Endometrial microvascular endothelial cells (primary cell): ENCODE data around the gene LITAF. TPM values are rescaled to one million over a fixed set of nuclear protein-coding genes. Genes with fewer than 3 reads are reported as not detected.
"Not testable (repeated sequence)": the region's sequence is repeated elsewhere in the genome, so short reads cannot be mapped to it uniquely, and the experiment has no call there.

Source experiments
- in situ Hi-C: cut with HindIII; loops from 2 replicates; pipeline ENCODE4 v1.10.0; 2017; ENCODE audit warnings: low sequenced_read_pairs, low pct_unique_long_range_greater_than_20kb; ENCODE audit errors: inconsistent ontology term
- total RNA-seq: library from RNA; depleted of rRNA; stranded (reverse); fragments of >200 nt; gene quantifications from one replicate; pipeline ENCODE4 v1.2.3, GENCODE V29; 2015; ENCODE audit errors: inconsistent ontology term

LITAF gene
- total RNA-seq, 1 donor from 2014 or later, result 10.2 TPM

DNA sequence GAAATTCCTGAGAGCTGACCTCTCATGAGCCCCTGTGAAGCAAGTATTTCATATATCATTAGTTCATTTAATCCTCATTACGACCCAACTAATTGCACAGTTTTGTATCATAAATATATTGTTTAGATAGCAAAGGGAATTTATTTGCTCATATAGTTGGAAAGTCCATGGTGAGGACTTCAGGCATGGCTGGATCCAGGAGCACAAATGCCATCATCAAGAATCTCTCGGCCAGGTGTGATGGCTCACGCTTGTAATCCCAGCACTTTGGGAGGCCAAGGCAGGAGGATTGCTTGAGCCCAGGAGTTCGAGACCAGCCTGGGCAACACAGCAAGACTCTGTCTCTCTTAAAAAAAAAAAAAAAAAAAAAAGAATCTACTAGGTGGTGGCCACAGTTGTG, 17.6 kb upstream of the LITAF start:
- in situ Hi-C loops, result not testable (repeated sequence)

DNA sequence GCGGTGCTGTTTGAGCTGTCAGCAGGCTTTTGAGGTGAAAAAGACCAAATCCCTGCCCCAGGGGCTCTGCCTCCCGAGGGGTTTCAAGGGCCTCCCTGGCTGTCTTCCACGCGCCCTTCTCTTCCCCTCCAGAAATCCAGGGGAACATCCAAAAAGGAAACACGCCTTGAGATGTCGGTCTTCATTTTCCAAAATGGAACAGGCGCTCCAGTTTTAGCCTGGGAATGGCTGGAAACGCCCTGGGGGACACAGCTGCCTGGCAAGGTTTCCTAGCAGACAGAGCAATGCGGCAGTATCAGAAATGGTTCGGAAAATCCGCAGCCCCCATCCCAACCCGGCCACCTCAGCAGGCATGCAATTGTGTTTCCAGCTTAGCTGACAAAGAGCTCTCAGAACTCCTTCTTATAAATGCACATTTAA, 16.6 kb upstream of the LITAF start:
- in situ Hi-C loops, result no loop called here

DNA sequence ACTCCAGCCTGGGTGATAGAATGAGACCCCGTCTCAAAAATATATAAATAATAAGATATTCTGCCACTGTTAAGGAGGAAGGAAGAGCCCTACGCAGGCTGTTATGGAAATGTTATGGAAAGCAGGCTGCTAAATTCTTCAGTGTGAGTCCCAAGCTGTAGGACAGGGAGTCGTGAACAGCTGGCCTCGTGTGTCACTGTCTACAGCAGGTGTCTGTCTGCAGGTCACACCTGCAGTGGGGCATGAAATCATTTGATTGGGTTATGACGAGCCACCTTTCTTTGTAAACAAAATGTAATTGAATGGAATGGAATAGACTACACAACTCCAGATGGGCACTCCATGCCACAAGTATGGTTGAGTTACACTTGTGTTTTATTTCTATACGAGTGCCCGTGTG, 15.6 kb upstream of the LITAF start:
- in situ Hi-C loops, result no loop called here

DNA sequence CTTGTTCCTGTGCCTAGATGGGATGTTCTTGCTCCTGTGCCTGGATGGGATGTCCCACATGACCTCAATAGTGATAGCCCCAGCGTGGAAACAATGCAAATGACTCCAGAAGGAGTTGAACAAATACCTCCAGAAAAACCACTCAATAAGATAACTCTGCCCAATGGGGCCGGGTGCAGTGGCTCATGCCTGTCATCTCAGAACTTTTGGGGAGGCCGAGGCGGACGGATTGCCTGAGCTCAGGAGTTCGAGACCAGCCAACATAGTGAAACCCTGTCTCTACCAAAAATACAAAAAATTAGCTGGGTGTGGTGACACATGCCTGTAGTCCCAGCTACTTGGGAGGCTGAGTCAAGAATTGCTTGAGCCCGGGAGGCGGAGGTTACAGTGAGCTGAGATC, 15.2 kb upstream of the LITAF start:
- in situ Hi-C loops, result no loop called here

DNA sequence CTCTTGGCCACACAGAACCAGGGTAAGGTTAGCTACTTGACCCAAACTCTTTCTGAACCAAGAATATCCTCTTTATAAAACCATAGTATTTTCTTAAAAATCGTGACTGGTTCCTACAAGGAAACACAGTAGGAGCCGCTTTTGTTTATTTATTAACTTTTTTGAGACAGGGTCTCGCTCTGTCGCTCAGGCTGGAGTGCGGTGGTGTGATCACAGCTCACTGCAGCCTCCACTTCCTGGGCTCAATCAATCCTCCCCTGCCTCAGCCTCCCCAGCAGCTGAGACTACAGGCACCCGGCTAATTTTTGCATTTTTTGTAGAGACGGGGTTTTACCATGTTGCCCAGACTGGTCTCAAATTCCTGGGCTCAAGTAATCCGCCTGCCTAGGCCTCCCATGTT, 14.7 kb upstream of the LITAF start:
- in situ Hi-C loops, result no loop called here

DNA sequence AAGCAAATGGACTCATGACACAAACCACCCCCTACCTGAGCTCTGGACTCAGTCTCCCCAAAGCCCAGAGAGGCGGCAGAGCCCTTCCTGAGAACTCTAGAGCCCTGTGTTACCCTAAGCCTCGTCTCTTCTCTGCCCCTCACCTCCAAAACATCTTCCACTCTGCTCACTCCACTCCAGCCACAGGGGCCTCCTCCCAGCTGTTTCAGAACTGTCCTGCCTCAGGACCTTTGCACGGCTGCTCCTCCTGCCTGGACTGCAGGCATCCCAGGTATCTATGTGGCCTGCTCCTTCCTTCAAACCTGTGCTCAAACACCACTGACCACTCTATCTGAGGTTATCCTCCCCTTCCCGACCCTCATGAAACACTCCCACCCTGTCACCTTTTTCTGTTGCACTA, 12.9 kb upstream of the LITAF start:
- in situ Hi-C loops, result no loop called here

DNA sequence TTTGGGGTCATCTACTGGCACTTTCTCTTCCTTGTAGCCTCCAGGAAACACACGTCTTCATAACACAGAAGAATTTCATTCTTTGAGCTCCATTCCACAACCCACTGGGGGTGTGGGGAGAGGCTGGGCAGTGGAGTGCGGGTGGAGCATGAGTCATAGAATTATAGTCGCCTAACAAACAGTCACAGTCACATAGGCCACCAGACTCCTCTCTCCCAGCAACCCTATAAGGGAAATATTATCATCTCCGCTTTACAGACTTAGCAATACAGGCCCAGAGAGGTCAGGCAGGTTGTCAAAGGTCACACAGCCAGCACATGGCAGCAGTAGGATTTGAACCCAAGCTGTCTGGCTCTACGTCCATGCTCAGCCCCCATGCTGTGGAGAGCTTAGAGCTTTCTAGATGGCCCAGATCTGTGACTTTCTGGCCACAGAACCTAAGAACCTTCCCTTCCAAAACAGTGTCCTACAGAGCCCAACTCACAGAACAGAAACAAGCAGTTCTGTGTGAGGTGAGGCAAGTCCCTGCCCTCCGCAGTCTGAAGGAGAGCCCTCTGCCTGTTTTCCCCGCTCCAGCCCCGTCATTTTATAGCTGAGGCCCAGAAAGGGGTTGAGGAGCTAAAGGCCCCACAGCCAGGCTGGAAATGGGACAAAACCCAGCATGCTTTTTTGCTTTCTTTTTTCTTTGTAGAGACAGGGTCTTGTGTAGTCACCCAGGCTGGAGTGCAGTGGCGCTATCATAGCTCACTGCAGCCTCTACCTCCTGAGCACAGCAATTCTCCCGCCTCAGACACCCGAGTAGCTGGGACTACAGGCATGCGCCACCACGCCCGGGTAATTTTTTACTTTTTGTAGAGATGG, 10.7 kb upstream of the LITAF start:
- in situ Hi-C loops, result no loop called here

DNA sequence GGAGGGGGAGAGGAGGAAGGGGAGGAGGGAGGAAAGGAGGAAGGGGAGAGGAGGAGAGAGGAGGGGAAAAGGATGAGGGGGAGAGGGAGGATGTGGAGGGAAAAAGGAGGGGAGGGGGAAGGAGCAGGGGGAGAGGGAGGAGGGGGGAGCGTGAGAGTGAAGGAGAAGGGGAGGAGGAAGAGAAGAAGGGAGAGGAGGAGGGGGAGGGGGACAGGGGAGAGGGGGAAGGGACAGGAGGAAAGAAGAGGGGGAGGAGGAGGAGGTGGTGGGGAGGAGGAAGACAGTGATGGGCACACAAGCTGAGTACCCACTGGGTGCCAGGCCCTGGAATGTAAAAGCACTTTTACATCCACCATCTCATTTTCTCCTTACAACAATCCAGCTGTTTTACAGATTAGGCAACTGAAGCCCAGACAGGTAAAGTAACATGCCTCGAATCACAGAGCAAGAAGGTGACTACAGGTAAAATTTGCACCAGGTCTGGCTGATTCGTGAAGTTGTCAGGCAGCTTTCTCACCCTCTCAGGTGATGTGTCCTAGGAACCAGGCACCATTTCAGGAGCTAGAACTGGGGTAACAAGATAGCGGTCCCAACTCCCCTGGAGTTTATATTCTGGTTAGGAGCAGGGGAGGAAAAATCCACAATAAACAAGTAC, 10.0 kb upstream of the LITAF start:
- in situ Hi-C loops, result no loop called here

DNA sequence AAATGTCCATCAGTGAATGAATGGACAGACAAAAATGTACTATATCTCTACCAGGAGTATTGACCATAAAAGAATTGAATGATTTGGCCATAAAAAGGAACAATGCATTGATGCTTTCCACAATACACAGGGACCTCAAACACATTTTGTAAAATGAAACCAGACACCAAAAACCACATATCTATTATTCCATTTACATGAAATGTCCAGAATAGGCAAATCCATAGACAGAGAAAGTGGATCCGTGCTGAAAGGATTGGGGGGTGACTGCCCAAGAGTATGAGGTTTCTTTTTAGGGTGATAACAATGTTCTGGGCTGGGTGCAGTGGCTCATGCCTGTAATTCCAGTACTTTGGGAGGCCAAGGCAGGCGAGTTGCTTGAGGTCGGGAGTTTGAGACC, 6.9 kb upstream of the LITAF start:
- in situ Hi-C loops, result no loop called here

DNA sequence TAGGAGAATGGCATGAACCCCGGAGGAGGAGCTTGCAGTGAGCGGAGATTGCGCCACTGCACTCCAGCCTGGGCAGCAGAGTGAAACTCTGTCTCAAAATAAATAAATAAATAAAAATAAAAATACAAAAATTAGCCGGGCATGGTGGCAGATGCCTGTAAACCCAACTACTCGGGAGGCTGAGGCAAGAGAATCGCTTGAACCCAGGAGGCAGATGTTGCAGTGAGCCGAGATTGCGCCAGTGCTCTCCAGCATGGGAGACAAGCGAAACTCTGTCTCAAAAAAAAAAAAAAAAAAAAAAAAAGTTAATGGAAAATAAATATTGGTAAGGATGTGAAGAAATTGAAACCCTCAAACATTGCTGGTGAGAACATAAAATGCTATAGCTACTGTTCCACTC, 6.4 kb upstream of the LITAF start:
- in situ Hi-C loops, result not testable (repeated sequence)

DNA sequence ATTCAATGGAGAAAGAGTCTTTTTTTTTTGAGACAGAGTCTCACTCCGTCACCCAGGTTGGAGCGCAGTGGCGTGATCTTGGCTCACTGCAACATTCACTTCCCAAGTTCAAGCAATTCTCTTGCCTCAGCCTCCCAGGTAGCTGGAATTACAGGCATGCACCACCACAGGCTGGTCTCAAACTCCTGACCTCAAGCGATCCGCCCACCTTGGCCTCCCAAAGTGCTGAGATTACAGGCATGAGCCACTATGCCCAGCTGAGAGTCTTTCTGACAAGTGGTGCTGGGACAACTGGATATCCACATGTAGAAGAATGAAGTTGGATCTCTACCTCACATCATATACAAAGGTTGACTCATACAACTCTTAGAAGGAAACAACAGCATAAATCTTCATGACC, 4.9 kb upstream of the LITAF start:
- in situ Hi-C loops, result not testable (repeated sequence)

DNA sequence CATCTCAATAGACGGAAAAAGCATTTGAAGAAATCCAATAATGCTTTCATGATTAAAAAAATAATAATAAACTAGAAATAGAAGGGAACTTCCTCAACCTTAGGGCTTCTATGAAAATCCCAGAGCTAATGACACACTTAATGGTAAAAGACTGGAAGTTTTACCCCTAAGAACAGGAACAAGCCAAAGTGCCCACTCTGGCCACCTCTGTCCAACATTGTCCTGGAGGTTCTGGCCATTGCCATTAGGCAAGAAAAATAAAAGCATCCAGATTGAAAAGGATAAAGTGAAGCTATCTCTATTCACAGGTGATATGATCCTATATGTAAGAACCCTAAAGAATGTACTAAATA, 2.5 kb upstream of the LITAF start:
- in situ Hi-C loops, result no loop called here

DNA sequence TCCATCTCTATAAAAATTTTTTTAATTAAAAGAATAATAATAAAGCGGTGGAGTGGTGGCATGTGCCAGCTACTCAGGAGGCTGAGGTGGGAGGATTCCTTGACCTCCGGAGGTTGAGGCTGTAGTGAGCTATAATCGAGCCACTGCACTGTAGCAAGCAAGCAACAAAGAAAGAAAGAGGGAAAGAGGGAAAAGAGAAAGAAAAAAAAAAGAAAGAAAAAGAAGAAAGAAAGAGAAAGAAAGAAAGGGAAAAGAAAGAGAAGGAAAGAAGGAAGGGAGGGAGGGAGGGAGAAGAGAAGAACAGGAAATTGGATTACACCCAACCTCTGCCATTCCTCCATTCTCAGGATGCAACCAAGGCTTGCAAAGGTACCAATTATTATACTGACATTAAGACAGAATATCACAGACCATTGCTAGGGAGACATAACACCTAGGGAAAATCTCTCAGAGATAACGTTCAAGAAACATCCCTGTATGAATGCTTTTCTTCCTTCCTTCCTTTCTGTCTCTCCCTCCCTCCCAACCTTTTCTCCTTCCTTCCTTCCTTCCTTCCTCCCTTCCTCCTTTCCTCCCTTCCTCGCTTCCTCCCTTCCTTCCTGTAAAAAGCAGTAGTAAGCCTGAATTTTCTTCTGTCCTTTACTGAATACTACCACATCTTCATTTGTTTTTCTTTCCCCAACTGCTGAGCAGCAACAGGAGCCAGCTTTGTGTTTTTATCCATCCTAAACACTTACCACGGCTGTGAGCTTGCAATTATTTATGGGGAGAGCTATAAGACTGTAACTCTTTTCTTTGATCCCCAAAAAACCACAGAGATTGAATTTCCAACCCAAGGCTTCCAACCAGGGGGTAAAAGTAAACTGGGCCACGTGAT, 1.8 kb upstream of the LITAF start:
- in situ Hi-C loops, result no loop called here

DNA sequence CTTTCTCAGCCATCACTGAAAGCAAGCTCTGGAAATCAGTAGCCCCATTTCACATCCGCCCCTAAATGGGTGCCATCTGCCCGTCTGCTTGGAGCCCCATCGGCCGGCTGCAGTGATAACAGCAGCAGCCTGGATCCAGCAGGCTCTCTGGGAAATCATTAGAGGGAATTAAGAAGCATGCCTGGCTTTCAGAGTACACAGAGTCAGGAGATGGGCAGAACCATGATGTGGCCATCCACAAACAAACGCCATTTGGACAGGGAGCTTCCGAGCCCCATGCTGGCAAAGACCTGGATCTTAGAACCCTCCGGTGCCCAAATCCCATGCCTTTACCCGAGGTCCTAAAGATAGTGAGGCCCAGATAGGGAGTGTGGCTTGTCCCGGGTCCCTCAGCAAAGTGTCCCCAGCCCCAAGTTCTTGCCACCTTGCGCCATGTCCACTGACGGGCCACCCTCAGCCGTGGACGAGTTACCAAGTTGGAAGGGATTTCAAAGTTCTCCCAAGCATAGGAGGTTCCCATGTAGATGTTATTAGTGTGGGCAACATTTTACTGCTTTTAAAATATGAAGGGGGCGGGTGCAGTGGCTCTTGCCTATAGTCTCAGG, 1.0 kb upstream of the LITAF start:
- in situ Hi-C loops, result no loop called here

DNA sequence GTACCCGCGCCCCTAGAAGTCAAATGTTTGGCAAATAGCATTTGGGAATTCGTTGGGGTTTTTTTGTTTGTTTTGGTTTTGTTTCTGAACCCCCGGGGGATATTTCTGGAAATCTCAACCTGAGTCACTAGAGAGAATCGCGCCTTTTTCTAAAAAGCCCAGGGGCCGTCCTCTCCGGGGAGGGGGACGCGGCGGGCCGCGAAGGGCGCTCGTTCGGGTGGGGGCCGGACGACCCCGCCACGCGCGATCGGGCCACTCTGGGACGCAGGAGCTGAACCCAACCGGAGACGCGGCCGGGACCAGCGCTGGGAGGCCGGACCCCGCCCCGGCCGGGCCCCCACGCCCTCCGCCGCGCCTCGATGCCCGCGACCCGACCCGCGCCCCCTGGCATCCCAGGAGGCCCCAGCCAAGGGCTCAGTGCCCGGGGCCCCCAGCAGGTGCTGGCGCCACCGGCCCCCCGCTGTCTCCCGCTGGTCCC, 302 bp downstream of the LITAF start:
- in situ Hi-C loops, result no loop called here

DNA sequence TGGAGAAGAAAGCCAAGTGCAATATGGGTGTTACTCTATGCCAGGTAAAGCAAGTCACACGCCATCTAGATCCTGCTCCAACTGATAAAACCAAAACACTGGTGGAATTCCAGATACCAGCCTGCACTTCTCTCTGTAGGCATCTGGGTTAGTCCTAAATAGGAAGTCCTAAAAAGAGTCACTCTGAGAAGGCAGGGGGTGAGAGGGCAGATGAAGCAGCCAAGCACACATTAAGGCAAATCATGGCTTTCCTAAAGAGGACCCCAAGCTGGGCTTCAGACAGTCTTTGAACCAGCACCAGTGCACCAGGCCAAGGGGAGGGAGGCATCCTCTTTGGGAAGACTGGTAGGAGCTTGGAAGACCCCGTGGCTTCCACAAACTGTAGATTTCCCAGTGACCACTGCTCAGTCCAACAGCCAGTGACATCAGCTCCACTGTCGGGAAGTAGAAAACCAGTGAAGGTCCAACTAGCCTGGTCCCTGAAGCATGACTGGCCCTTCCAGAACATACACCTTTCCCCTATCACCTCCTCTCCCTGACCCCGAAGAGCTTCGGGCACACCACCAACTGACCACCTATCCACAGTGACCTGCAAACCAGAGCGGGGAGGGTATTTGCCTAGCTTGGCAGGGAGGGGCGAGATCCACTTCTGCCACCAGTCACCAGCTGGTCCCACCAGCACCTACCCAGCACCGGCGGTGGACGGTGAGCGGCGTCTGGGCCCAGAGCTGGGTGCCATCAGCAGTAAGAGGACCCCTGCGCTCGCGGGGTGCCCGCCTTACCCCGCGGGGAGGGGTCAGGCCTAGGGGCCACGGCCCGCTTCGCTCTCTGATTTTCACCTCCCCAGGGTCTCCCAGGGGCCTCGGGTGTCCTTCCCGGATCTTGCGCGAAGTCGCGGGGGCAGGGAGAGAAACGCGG, 1.0 kb downstream of the LITAF start:
- in situ Hi-C loops, result no loop called here

DNA sequence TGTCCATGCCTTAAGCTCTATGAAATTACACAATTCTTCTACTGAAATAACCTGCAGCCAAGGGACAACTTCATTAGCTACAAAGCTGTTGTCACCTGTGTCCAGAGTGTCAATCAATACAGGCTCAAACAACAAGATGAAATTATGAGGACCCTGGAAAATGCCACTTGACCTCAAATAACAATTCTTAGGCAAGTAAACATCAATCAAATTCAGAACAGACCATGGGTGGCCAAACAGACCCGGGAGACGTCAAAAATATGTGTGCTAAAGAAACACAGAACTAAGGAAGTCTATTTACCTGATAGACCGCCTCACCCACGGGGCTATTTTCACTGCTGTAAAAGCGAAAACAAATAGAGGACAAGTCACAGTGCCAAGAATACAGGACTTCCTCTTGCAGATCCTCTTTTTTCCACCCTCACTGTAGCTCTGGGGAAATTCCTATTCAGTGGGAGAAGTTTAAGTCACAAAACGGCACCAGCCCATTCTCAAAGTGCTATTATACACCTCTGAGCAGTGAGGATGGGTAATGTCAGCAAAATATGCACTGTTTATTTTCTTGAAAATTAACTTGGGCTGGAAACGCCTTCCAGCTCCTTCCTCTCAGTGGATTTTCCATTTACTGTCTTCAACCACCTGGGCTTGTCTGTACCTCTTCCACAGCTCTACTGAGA, 2.7 kb downstream of the LITAF start:
- in situ Hi-C loops, result no loop called here

DNA sequence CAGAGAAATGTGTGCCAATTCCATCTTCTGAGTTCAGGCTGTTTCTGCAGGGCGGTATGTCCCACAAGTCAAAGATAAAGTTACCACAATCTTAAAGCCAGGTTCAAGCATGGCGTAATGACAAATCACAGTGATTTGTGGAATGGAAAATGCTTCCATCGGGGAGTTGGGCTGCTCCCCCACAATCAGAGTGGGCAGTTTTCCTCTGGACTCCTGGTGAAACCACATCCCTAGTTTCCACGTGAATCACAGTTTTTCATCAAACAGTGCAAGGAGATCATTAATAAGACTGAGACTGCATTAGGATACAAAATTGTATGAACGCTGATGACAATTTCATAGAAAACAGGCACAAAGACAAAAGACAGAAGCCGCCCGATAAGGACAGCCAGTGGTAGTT, 3.6 kb downstream of the LITAF start:
- in situ Hi-C loops, result no loop called here
